Pancreas (tissue), 10 donors: ENCODE measurements around the gene PRSS37. TPM values are rescaled to one million over a fixed set of nuclear protein-coding genes. Genes with fewer than 3 reads are reported as not detected.

Source experiments
- ATAC-seq, 4 donors: fragments of 200-7000 bp; cut with Tn5 transposase; one replicate each; pipeline versions ENCODE4 v1.8.0 to v1.9.1; 2020; ENCODE audit warnings: mild to moderate bottlenecking in 4 of 4, moderate library complexity in 4 of 4
- DNase-seq, 6 donors: peaks; one replicate each; pipeline ENCODE4 v3.0.0-alpha.2; 2020
- FAIRE-seq: peaks from 2 replicates; lab custom pipeline; 2012; peaks lifted over from hg19 to GRCh38; lab: Jason Lieb, UNC
- H3K27ac ChIP-seq, 4 donors: fragments of 200-600 bp; sonication (generic); 1 replicate in 3 of 4; 2 replicates in 1 of 4; pipeline versions ENCODE4 v1.5.0 to v1.8.0; 2020
- H3K27me3 ChIP-seq, 4 donors: fragments of 200-600 bp; one replicate each; pipeline ENCODE4 v1.8.0; 2021
- H3K36me3 ChIP-seq, 3 donors: fragments of 200-600 bp; sonication (generic) in 1 of 3; one replicate each; pipeline versions ENCODE4 v1.5.0 to v1.8.0; 2020 to 2021
- H3K4me1 ChIP-seq, 3 donors: fragments of 200-600 bp; one replicate each; pipeline ENCODE4 v1.8.0; 2021
- H3K4me3 ChIP-seq, 4 donors: fragments of 200-600 bp; sonication (generic) in 2 of 4; one replicate each; pipeline versions ENCODE4 v1.5.0 to v1.8.0; 2020 to 2021
- H3K9me3 ChIP-seq, 4 donors: fragments of 200-600 bp; one replicate each; pipeline ENCODE4 v1.8.0; 2021
- WGBS, 2 donors: extraction: QIAGEN DNeasy Blood & Tissue Kit; methylation state at CpG; one replicate each; pipeline ENCODE4 v1.1.7; 2013; 5-methylcytosine and 5-hydroxymethylcytosine counted together
- intact Hi-C, 3 donors: fragments of 100-400 bp; cut with DNase I; formaldehyde crosslinking; loops; one replicate each; pipeline versions ENCODE4 v1.11.1 to v1.14.2; 2022
- polyA plus RNA-seq, 2 donors: library from polyadenylated mRNA; stranded (reverse); fragments of 200-250 nt; gene quantifications; one replicate each; pipeline ENCODE4 v1.2.3, GENCODE V29; 2013
- total RNA-seq, 6 donors: library from RNA; stranded (reverse); fragmentation: NEBNext Ultra II Directional in 4 of 6; extraction: Animal tissue kit (Norgen Biotek cat#: 25700) in 4 of 6; gene quantifications; one replicate each; pipeline versions ENCODE4 v1.2.1 to v1.2.4, GENCODE V29; 2021 to 2023
- TF ChIP-seq, protein P1 (sequence below), 4 donors: fragments of 200-600 bp; sonication (generic) in 3 of 4; IDR thresholded peaks; one replicate each; pipeline versions ENCODE4 v1.5.0 to v1.8.0; 2021; ENCODE audit warnings: antibody characterized with exemption in 4 of 4
- donor health status: healthy with polysubstance abuse.
- donor health status: DM: no; HTN: no; CAD: no; lungs with moderate emphysema.
- donor health status: DM: no; HTN: no; CAD: no.
- donor health status: control.
- donor health status: control.
- donor health status: Bipolar disorder and iron deficiency.
- donor health status: DM: yes; HTN: yes; CAD: no.
- donor health status: DM: no; HTN: no; CAD: no.
- donor health status: DM: no; HTN: no; CAD: no.
- donor health status: DM: yes; HTN: yes; CAD: no.

Gene PRSS37
- total RNA-seq (not detected), polyA plus RNA-seq (not detected)

DNA sequence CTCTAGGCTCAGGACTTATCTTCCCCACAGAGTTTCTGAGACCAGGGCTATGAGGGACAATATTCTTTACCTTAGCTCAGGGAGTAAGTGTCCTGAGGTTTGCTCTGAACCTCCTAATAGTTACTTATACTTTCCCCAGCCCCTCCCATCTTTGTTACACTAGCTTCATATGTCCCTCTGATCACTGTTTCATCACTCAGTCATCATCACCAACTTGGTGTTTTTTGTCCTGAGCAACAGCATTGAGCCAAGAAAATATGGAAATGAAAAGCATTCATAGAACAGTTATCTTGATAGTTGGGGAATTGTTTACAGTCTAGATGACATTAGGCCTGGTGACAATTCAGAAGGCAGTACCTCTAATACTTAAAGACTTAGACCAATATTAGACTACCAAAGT lies at the start of gene PRSS37:
Gene PRSS37 (minus strand): TSS at position 101 of the 400 bp plus-strand sequence. CDS start 436 bp downstream, outside the sequence.
- DNase-seq (no peak), FAIRE-seq (no peak), ATAC-seq (no peak)
- Histone ChIP-seq H3K4me3 (no peak within 1 kb of the TSS), H3K27ac (peak within 1 kb of the TSS in 3 of 4 donors; percentile 33 to 79 (median 46)), H3K27me3 (no peaks in the 10 kb centered on the region), H3K9me3 (no peaks in the 10 kb centered on the region), H3K4me1 (peaks cover 18 to 38% (median 25%) of the 10 kb centered on the region in 3 donors), H3K36me3 (no peaks in the 10 kb centered on the region)
- TF ChIP-seq, protein P1, sequence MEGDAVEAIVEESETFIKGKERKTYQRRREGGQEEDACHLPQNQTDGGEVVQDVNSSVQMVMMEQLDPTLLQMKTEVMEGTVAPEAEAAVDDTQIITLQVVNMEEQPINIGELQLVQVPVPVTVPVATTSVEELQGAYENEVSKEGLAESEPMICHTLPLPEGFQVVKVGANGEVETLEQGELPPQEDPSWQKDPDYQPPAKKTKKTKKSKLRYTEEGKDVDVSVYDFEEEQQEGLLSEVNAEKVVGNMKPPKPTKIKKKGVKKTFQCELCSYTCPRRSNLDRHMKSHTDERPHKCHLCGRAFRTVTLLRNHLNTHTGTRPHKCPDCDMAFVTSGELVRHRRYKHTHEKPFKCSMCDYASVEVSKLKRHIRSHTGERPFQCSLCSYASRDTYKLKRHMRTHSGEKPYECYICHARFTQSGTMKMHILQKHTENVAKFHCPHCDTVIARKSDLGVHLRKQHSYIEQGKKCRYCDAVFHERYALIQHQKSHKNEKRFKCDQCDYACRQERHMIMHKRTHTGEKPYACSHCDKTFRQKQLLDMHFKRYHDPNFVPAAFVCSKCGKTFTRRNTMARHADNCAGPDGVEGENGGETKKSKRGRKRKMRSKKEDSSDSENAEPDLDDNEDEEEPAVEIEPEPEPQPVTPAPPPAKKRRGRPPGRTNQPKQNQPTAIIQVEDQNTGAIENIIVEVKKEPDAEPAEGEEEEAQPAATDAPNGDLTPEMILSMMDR (IDR thresholded peaks at IDR 0.05) = no peak
- intact Hi-C loops = no loop called here

DNA sequence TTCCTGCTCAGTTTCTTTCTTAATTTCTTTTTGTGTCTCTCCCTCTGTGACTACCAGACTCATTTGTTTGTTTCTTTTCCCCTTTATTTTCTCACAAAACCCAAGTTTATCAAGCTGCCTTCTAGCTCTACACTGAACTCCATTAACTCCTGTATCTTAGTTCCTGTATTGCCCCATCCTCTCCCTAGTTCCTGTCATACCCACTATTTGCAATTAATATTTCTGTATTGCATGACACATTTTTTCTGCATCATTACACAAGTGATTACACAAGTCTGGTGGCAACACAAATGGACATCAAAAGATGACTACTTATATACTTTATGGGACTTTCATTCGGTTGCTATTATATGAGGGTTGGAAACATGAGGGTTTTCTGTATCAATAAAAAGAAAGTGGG lies 48.0 kb upstream of the PRSS37 start:
- Histone ChIP-seq H3K27ac (no peak overlapping the region), H3K4me3 (no peak overlapping the region), H3K27me3 (no peaks in the 10 kb centered on the region), H3K36me3 (no peaks in the 10 kb centered on the region), H3K9me3 (no peaks in the 10 kb centered on the region), H3K4me1 (no peaks in the 10 kb centered on the region)
- intact Hi-C loops = no loop called here
- no peak for DNase-seq
- no peak for FAIRE-seq
- WGBS, 2 donors = 91 to 94% methylated on average over 1 of the region's 1 CpG
- ATAC-seq = no peak
- TF ChIP-seq, protein P1 (IDR thresholded peaks at IDR 0.05) = no peak

- 78 to 80% methylated on average over 5 of the region's 5 CpGs for WGBS, 2 donors
- Histone ChIP-seq H3K27me3 (no peaks in the 10 kb centered on the region), H3K4me1 (no peaks in the 10 kb centered on the region), H3K27ac (no peak overlapping the region), H3K36me3 (no peaks in the 10 kb centered on the region), H3K9me3 (no peaks in the 10 kb centered on the region), H3K4me3 (no peak overlapping the region)
- intact Hi-C loops = no loop called here
- no peak for DNase-seq
- peak in 1 of 4 donors; percentile 23 for ATAC-seq
- TF ChIP-seq, protein P1 (IDR thresholded peaks at IDR 0.05) = no peak
- FAIRE-seq = no peak
These were observed 43.4 kb upstream of the PRSS37 start for GRCh38 chr7:141884539-141885225.

GRCh38 chr7:141880960-141881359 lies 39.7 kb upstream of the PRSS37 start:
- DNase-seq = no peak
- no peak for FAIRE-seq
- no peaks in the 10 kb centered on the region for H3K27me3 ChIP-seq
- no peaks in the 10 kb centered on the region for H3K4me1 ChIP-seq
- H3K4me3 ChIP-seq = no peak overlapping the region
- H3K27ac ChIP-seq = no peak overlapping the region
- no peaks in the 10 kb centered on the region for H3K9me3 ChIP-seq
- H3K36me3 ChIP-seq = no peaks in the 10 kb centered on the region
- TF ChIP-seq, protein P1 (IDR thresholded peaks at IDR 0.05) = no peak
- intact Hi-C loops = no loop called here
- ATAC-seq = peak in 1 of 4 donors; percentile 58
- 59 to 60% methylated on average over 5 of the region's 5 CpGs for WGBS, 2 donors

- DNase-seq (no peak), ATAC-seq (no peak), FAIRE-seq (no peak)
- H3K4me3 ChIP-seq = no peak overlapping the region
- H3K36me3 ChIP-seq = no peaks in the 10 kb centered on the region
- H3K9me3 ChIP-seq = no peaks in the 10 kb centered on the region
- TF ChIP-seq, protein P1 (IDR thresholded peaks at IDR 0.05) = no peak
- no peaks in the 10 kb centered on the region for H3K4me1 ChIP-seq
- H3K27me3 ChIP-seq = no peaks in the 10 kb centered on the region
- H3K27ac ChIP-seq = no peak overlapping the region
- intact Hi-C loops = no loop called here
- 91 to 98% methylated on average over 3 of the region's 3 CpGs for WGBS, 2 donors
These were observed 36.1 kb upstream of the PRSS37 start for GRCh38 chr7:141877365-141877764.
